NCI-H2081 treated with DMSO at 0.1 percent for 48 hours (cell line): ENCODE data around the gene KRTAP10-7.
"Not testable (repeated sequence)": the region's sequence is repeated elsewhere in the genome, so short reads cannot be mapped to it uniquely, and the experiment has no call there.

Experiments used
- DNase-seq: peaks from one replicate; lab custom pipeline; 2025; lab: John Stamatoyannopoulos, UW

The KRTAP10-7 gene, protein sequence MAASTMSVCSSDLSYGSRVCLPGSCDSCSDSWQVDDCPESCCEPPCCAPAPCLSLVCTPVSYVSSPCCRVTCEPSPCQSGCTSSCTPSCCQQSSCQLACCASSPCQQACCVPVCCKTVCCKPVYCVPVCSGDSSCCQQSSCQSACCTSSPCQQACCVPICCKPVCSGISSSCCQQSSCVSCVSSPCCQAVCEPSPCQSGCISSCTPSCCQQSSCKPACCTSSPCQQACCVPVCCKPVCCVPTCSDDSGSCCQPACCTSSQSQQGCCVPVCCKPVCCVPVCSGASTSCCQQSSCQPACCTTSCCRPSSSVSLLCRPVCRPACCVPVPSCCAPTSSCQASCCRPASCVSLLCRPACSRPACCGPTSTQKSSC

DNA sequence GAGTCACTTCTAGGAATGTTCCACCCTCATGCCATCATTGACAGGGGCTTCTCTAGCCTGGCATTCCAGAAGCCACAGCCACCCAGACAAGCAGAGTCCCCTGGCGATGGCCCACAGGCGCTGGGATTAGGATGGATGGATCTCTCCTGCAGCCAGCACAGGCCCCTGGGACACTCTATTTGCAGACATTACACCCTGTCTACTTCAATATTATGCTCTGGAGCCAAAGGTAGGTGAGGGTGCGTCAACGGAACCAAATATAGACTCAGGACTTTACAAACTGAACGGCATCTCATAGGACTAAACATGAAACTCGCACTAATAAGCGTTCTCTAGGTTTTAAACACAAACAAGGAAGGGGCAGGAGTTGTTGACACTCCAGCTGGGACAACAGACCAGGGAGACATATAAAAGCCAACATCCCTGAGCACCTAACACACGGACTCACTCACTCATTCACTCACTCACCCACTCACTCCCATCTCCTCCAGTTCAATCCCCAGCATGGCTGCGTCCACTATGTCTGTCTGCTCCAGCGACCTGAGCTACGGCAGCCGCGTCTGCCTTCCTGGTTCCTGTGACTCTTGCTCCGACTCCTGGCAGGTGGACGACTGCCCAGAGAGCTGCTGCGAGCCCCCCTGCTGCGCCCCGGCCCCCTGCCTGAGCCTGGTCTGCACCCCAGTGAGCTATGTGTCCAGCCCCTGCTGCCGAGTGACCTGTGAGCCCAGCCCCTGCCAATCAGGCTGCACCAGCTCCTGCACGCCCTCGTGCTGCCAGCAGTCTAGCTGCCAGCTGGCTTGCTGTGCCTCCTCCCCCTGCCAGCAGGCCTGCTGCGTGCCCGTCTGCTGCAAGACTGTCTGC is at the start of gene KRTAP10-7:
TSS of gene KRTAP10-7 (plus strand) at position 480 of the 861 bp plus-strand sequence. CDS start at position 505, 25 bp downstream.
- not testable (repeated sequence) for DNase-seq

DNA sequence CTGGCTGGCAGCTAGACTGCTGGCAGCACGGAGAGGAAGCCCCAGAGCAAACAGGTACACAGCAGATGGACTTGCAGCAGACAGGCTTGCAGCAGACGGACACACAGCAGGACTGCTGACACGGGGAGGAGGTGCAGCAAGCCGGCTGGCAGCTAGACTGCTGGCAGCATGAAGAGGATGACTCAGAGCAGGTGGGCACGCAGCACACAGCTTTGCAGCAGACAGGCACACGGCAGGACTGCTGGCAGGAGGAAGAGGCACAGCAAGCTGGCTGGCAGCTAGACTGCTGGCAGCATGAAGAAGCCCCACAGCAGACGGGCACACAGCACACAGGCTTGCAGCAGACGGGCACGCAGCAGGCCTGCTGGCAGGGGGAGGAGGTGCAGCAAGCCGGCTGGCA is 49.6 kb upstream of the KRTAP10-7 start:
- DNase-seq = no peak

DNA sequence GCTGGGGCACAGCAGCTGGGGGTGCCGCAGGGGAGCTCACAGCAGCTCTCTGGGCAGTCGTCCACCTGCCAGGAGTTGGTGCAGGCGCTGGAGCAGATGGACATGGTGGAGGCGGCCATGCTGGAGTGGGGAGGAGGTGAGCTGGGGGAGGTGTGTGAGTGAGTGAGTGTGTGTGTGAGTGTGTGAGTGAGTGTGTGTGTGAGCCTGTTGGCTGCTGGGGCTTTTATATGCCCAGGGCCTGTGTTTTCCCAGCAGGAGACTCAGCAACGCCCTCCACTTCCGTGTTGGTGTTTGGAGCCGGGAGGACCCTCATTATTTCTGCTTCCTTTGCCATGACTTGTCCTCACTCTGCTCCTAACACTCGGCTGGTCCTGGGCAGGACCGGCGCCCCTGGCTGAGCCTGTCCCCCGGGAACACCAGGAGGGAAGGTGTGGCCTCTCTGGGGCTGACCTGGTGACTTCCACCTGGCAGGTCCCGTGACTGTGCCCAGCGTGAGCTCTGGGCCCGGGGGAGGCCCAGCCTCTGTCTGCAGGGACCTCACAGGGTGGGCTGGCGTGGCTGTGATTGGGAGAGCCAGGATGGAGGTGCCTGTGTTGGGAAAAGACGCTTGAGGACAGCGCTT is 48.9 kb upstream of the KRTAP10-7 start, which contains the start of gene KRTAP10-2:
TSS of gene KRTAP10-2 (minus strand) at position 166 of the 622 bp plus-strand sequence. CDS start at position 119, 47 bp downstream.
- DNase-seq = no peak

DNA sequence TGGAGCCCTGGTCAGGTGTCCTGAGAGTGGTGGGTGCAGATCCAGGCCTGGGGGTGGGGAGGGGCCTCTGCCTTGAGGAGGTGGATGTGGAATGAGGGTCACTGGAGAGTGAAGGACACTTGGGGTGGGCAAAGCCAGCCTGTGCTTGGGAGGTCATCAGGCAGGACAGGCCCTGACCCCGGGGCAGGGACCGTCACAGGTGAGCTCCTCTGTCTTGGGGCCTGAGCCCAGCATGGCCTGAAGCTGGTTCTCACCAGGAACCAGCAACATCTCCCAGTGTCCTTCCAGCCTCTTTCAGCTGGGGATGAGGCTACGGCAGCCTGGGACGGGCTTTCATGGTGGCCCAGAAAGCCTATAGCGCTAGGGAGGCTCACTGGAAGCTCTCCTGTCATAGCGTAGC is 48.3 kb upstream of the KRTAP10-7 start:
- DNase-seq = no peak

DNA sequence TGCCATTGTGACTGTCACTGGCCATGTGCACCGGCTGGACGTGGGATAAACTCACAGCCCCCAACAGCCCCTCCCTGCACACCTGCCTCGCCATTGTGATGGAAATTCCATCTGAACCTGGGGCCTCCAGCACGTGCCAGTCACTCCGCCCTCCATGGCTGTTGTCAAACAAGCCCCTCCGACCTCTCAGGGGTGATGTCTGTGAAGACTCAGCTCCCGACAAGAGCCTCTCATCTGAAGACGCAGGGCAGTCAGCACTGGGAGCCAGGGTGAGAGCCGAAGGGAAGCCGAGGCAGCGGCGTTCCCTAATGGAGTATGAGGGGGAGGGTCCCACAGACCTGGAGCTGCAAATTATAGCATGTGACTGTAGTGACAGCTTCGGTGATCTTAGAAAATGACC is 47.7 kb upstream of the KRTAP10-7 start:
- DNase-seq = no peak

DNA sequence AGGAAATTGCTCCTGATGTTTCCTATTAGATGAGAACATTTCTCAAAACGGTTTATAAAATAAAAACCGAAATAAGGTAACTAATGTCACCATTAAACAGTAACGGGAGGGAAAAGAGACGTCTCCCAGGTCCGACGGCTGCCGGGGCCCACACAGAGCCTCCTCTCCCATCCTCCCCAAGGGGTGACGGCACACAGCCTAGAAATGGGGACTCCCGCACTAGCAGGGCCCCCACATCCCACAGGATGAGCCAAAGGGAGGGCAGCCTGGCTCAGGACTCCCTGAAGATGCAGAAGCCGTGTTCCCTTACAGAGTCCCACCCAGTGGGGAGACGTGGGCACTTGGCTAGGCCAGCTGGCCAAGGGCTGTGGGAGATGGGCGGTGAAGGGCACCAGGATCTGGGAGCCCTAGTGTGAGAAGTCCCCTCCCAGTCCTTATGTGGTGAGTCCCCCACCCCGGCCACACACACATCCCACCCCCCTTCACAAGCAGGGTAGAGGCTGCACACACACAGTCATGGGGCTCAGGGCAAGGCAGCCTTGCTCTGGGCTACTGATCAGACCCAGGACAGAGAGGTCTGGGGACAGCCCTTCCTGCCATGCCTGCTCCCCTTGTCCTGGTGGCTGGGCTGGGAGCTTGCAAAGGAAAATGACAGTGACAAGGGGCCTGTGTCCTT is 45.1 kb upstream of the KRTAP10-7 start:
- no peak for DNase-seq

DNA sequence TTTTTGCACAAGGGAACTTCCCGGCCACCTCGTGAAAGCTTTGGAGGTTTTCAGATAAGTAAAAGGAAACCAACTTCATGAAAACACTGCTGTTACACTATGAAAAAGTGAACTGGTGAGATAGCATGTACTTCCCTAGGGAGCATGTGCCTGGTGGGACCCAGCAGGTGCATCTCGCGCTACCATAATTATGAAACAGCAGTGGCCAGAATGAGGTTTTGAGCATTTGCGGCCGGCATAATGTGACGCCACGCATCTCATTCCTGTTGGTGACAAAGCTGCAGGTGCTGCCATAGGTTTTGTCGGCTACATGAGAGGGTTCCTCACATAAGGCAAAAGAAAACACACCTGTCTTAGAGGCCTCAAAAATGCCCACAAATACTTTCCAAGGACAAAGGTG is 43.5 kb upstream of the KRTAP10-7 start:
- no peak for DNase-seq

DNA sequence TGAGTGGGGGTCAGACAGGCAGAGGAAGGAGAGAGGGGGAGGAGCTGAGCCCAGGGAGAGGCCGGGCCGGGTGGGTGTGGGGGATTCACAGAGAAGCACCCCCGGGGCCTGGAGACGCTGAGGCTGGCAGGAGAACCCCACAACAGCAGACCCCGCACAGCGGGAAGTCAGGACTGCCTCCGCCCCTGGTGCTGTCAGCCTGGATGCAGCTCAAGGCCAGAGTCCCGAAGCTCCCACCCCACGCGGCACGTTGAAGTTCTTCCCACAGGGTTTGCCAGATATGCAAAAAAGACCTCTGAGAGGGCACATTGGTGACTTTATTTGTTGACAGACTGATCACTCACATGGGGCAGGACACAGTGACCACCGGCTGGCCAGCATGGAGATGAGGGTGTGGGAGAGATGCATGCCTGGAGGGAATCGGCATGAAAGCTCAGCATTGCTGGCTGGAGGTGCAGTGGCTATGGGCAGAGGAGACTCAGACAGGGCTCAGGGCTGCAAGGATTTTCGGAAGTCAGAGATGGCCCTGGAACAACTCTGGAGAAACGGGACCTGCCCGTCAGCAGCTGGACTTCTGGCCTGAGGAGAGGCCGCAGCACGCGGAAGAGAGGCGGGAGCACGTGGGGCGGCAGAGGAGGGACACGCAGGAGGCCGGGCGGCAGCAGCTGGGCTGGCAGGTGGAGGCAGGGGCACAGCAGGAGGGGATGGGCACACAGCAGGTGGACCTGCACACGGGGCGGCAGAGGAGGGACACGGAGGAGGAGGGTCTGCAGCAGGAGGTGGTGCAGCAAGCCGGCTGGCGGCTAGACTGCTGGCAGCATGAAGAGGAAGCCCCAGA is 42.7 kb upstream of the KRTAP10-7 start:
- no peak for DNase-seq

DNA sequence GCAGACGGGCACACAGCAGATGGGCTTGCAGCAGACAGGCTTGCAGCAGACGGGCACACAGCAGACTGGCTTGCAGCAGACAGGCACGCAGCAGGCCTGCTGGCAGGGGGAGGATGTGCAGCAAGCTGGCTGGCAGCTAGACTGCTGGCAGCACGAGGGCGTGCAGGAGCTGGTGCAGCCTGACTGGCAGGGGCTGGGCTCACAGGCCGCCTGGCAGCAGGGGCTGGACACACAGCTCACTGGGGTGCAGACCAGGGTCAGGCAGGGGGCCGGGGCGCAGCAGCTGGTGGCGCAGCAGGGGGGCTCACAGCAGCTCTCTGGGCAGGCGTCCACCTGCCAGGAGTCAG is 42.1 kb upstream of the KRTAP10-7 start:
- DNase-seq = not testable (repeated sequence)

DNA sequence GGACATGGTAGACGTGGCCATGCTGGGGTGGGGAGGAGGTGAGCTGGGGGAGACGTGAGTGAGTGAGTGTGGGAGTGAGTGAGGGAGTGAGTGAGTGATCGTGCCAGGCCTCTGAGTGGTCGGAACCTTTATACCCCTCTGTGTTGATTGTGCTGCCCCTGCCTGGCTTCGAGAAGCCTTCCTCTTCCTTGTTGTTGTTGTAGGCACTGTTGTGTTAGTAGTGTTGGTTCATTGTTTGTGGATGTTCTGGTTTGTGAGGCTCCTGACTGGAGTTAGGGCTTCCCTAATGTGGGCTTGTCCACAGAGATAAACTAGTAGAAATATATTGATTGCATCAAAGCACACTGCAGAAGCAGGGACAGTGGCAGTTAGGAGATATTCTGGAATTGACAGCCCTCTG is 41.7 kb upstream of the KRTAP10-7 start, which contains the start of gene KRTAP10-3:
TSS of gene KRTAP10-3 (minus strand) at position 101 of the 400 bp plus-strand sequence. CDS start at position 21, 80 bp downstream.
- no peak for DNase-seq

DNA sequence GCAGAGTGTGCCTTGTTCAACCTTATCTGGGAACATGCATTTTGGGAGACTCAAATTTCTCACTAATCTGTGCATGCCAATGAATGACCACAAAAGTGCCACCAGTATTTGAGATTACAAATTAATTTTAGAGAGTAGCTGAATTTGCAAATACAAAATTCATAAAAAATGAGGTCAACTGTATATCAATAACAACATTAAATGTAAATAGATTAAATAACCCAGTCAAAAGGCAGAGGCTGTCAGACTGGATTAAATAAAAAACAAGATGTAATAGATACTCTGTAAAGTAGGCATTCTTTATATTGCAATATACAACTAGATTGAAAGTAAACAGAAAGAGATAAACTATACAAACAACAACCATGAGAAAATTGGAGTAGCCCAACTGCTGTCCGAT is 36.3 kb upstream of the KRTAP10-7 start:
- no peak for DNase-seq

DNA sequence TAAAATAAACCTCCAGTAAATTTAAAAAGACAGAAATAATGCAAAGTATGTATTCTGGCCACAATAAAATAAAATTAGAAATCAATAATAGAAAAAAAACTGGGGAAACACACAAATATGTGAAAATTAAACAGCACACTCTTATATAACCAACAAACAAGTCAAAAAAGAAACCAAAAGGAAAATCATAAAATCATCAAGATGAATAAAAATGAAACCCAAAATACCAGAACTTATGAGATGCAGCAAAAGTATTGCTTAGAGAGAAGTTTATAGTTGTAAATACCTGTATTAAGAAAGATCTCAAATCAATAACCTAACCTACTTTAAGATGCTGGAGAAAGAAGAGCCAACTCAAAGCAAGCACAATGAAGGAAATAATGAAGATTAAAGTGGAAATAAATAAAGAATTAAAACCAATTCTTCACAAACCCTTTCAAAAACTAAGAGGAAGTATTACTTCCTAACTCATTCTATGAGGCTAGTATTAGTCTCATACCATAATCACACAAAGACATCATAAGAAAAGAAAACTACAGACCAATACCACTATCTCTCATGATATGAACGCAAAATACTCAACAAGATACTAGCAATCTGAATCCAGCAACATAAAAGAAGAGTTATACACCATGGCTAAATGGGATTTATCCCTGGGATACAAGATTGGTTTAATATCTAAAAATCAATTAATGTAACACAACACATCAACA is 35.4 kb upstream of the KRTAP10-7 start:
- DNase-seq = no peak

DNA sequence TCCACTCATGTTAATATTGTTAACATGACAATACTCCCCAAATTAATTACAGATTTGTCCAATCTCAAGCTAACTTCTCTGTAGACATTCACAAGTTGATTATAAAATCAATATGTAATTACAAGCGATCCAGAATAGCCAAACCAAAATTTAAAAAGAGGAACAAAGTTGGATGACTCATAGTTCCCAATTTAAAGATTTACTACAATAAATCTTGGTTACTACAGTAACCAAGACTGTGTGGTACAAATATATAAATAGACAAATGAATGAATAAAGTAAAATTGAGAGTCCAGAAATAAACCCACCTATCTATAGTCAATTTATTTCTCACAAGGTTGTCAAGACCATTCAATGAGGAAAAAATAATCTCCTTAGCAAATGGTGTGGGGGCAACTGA is 34.0 kb upstream of the KRTAP10-7 start:
- DNase-seq = no peak

DNA sequence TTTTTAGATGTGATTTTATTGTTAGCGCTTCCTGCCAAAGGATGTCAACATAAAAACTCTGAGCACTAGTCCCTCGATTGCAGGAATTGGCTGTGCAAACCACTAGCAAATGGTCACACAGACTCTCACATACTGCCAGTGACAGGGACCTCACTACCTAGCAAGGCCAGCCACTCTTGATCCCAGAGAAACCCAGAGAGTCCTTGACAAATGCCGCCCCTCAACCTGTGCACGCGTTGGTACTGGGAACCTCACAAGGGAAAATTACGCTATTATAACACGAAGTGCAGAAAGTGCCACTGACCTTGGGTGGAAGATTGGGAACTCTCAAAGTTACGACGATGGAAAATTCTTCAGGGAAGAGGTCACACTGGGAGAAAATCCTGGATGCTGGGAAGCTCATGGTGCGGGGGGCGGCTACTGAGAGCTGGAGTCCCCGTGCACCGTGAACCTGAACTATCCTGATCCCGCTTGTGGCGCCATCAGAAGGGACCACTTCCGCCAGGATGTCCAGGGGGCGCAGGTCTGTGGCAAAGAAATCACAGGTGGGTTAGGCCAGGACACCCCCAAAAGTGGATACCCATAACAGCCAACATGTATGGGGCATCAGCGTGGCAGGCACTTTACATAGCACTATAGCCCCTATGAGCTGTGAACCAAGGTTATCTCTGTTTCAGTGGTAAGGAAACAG is 32.8 kb upstream of the KRTAP10-7 start:
- DNase-seq = no peak

DNA sequence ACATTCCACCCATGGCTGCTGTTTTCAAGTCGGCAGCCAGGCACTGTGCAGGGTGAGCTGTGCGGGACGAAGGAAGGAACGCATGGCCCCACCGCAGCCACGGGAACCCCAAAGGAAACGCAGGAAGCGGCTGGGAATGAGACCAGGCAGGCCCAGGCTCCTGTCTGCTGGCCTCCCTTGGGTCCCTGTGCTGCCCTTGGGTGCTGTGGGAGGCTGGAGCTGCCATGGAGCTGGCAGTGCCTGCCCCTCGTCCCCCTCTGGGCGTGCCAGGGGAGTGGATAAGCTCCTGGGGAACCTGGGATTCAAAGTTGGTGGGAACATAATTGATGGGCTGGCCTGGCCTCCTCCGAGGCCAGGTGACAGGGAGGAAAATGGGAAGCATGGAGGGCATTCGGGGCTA is 32.1 kb upstream of the KRTAP10-7 start:
- DNase-seq = no peak

DNA sequence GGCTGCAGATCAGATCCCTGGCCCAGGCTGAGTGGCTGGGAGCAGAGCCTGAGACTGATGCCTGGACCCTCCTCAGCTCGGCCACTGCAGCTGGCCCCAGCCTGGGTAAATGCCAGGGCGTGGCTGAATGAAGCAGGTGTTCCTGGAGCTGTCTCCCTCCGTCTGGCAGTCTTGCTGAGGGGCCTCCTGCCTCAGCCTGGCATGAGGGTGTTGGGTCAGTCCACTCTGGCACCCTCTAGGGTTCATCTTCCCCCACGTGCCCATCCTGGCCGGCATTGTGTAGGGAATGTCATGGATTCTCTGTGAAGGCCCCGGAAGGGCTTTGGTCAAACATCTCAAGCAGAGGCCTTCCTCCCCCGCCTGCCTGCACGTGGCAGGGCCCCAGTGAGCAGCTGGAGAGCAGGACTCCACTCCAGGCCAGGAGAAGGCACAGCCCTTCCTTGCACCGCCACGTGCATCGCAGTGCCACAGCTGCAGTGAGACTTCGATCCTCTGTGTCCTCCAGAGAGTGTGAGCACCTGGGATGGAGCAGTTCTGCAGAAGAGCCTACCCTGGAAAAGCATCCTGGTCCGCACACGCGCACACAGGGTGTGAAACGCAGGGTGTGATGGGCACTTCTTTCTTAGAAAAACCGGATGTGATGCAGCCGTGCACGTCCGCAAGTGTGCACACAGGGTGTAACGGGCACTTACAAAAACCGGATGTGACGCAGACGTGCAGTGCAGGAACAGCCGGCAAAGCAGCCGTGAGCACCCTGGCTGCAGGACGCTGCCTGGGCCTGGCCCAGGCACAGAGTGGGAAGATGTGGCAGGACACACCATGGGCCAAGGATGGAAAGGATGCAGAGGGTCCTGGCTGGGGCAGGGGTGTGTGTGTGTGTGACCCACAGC is 31.5 kb upstream of the KRTAP10-7 start:
- no peak for DNase-seq

DNA sequence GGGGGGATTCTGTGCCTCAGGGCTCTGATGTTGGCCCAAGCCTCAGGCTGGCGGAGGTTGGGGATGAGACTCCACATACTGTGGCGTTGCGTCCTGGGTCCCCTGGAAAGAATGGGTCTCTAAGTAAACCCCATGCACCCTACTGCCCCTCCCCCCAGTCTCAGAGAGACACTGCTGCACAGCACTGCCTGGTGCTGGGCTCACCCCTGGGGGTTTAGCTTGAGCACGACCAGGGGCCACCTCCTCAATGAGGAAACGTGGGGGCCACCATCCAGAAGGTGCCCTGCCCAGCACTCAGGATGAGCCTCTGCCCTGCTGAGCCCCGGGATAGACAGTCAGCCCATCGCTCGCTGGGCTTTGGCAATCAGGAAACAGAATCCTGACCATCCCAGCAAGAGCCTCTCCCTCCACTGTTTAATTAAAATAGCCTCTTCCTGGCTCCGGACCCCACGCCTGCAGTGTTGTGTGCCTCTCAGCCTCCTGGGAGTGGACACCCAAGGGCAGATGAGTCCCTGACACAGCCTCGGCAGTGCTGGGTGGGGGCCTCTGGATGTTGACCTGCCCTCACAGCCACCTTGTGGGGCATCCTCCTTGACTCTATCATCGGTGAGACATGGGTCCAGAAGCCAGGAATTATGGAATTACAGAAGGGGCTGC is 30.4 kb upstream of the KRTAP10-7 start:
- DNase-seq = no peak

DNA sequence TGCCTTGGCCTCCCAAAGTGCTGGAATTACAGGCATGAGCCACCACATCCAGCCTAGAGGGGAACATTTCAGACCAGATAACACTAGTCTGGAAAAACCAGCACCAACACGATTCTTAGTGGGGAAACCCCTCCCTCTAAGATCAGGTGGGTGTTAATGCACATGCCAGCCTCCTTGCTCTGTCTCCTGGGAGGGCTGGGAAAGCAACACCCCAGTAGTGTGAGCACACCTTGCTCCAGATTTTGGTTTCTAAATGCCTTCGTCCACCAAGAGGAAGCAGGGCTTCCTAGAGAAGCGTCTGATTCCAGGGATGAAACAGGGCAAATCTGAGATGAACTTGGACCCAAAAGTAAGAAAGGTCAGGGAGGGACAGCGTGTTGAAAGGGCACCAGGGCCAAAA is 29.1 kb upstream of the KRTAP10-7 start:
- DNase-seq = no peak
